Esophagus squamous epithelium (tissue), 5 donors: Measurements from ENCODE around the gene LMLN. TPM values are rescaled to one million over a fixed set of nuclear protein-coding genes. Genes with fewer than 3 reads are reported as not detected.
"Not testable (repeated sequence)": the region's sequence is repeated elsewhere in the genome, so short reads cannot be mapped to it uniquely, and the experiment has no call there.

Experiments
- DNase-seq: peaks from one replicate; lab custom pipeline; 2025; lab: John Stamatoyannopoulos, UW
- H3K27ac ChIP-seq, 4 donors: fragments of 200-600 bp; sonication (generic); one replicate each; pipeline ENCODE4 v1.5.1; 2016 to 2019; ENCODE audit warnings: mild to moderate bottlenecking in 1 of 4
- H3K27me3 ChIP-seq, 4 donors: fragments of 200-600 bp; sonication (generic); 1 replicate in 3 of 4; 2 replicates in 1 of 4; pipeline versions ENCODE4 v1.5.1 to v1.6.0; 2017 to 2021; ENCODE audit warnings: antibody characterized with exemption in 1 of 4
- H3K36me3 ChIP-seq, 3 donors: fragments of 200-600 bp; sonication (generic); one replicate each; pipeline ENCODE4 v1.5.1; 2016 to 2019
- H3K4me1 ChIP-seq, 3 donors: fragments of 200-600 bp; sonication (generic); one replicate each; pipeline ENCODE4 v1.5.1; 2017 to 2019
- H3K4me3 ChIP-seq, 4 donors: fragments of 200-600 bp; sonication (generic); 1 replicate in 3 of 4; 2 replicates in 1 of 4; pipeline ENCODE4 v1.5.1; 2016 to 2019; ENCODE audit warnings: mild to moderate bottlenecking in 2 of 4, moderate library complexity in 1 of 4
- H3K9me3 ChIP-seq, 3 donors: fragments of 200-600 bp; sonication (generic); one replicate each; pipeline ENCODE4 v1.5.1; 2016 to 2019
- POLR2A ChIP-seq, 4 donors: fragments of 450-650 bp; IDR thresholded peaks; one replicate each; pipeline ENCODE4 v1.6.1; 2017; ENCODE audit warnings: antibody characterized with exemption in 4 of 4, mild to moderate bottlenecking in 4 of 4, moderate library complexity in 3 of 4
- WGBS, 2 donors: methylation state at CpG; one replicate each; pipeline ENCODE4 v1.1.5; 2018; 5-methylcytosine and 5-hydroxymethylcytosine counted together
- intact Hi-C: fragments of 100-400 bp; cut with DNase I; formaldehyde crosslinking; loops from one replicate; pipeline ENCODE4 v1.15.0; 2022
- total RNA-seq, 4 donors: library from RNA; depleted of rRNA; stranded (reverse); fragments of >200 nt; gene quantifications; one replicate each; pipeline ENCODE4 v1.1.0, GENCODE V29; 2016
- TF ChIP-seq, protein P1 (sequence below), 6 experiments: fragments of 450-650 bp in 4 of 6; fragments of 200-600 bp in 2 of 6; sonication (generic) in 2 of 6; IDR thresholded peaks; one replicate each; pipeline ENCODE4 v1.5.1; 2016 to 2019; ENCODE audit warnings: antibody characterized with exemption in 6 of 6, mild to moderate bottlenecking in 4 of 6, moderate library complexity in 4 of 6
- donor health status: DM: yes; HTN: yes; CAD: no.

The LMLN gene
- total RNA-seq, 4 donors from 2014 or later, result 3.5 to 5.2 (median 4.4) TPM

DNA sequence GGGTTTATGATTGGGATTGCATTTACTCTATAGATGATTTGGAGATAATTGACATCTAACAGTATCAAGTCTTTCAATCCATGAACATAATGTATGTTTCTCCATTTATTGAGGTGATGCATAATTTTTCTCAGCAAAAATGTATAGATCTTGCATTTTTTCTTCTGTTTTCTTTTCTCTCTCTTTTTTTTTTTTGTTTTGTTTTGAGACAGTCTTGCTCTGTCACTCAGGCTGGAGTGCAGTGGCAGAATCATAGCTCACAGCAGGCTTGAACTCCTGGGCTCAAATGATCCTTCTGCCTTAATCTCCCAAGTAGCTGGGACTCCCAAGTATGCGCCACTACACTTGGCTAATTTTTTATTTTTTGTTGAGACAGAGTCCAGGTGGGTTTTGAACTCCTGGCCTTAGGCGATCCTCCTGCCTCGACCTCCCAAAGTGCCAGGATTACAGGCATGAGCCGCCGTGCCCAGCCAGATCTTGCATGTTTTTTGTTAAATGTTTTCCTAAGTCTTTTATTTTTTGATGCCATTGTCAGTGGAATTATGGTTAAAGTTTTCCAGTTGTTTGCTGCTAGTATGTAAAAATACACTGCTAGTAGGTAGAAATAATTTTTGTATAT is 3.1 kb downstream of the LMLN start:
- Histone ChIP-seq H3K27ac (no peak overlapping the region), H3K9me3 (peaks cover 0 to 8% (median 0%) of the 10 kb centered on the region in 3 donors), H3K4me1 (peaks cover 15 to 29% (median 15%) of the 10 kb centered on the region in 3 donors), H3K4me3 (no peak overlapping the region), H3K36me3 (no peaks in the 10 kb centered on the region), H3K27me3 (no peaks in the 10 kb centered on the region)
- intact Hi-C loops, result no loop called here
- DNase-seq, result no peak
- TF ChIP-seq POLR2A (IDR thresholded peaks at IDR 0.05), result no peak
- TF ChIP-seq, protein P1, sequence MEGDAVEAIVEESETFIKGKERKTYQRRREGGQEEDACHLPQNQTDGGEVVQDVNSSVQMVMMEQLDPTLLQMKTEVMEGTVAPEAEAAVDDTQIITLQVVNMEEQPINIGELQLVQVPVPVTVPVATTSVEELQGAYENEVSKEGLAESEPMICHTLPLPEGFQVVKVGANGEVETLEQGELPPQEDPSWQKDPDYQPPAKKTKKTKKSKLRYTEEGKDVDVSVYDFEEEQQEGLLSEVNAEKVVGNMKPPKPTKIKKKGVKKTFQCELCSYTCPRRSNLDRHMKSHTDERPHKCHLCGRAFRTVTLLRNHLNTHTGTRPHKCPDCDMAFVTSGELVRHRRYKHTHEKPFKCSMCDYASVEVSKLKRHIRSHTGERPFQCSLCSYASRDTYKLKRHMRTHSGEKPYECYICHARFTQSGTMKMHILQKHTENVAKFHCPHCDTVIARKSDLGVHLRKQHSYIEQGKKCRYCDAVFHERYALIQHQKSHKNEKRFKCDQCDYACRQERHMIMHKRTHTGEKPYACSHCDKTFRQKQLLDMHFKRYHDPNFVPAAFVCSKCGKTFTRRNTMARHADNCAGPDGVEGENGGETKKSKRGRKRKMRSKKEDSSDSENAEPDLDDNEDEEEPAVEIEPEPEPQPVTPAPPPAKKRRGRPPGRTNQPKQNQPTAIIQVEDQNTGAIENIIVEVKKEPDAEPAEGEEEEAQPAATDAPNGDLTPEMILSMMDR (IDR thresholded peaks at IDR 0.05), result no peak
- 73 to 92% methylated on average over 5 of the region's 5 CpGs for WGBS, 2 donors

DNA sequence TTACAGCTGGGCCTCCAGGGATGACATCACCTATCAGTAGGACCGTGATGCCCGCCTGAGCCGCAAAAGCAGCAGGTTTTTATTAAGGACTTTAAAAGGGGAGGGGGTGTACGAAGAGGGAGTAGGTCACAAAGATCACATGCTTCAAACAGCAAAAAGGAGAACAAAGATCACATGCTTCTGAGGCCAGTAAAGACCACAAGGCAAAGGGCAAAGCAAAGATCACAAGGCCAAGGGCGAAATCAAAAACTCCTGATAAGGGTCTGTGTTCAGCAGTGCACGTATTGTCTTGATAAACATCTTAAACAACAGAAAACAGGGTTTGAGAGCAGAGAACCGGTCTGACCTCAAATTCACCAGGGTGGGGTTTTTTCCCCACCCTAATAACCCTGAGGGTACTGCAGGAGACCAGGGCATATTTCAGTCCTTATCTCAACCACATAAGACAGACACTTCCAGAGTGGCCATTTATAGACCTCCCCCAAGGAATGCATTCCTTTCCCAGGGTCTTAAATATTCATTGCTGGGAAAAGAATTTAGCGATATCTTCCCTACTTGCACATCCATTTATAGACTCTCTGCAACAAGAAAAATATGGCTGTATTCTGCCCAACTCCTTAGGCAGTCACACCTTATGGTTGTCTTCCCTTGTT is 7.4 kb downstream of the LMLN start:
- DNase-seq, H3K4me1 ChIP-seq, H3K27me3 ChIP-seq, H3K36me3 ChIP-seq, intact Hi-C loops, H3K27ac ChIP-seq, H3K4me3 ChIP-seq: not testable (repeated sequence)
- H3K9me3 ChIP-seq, result peaks cover 0 to 11% (median 0%) of the 10 kb centered on the region in 3 donors
- 89 to 93% methylated on average over 6 to 8 of the region's 8 CpGs for WGBS, 2 donors

DNA sequence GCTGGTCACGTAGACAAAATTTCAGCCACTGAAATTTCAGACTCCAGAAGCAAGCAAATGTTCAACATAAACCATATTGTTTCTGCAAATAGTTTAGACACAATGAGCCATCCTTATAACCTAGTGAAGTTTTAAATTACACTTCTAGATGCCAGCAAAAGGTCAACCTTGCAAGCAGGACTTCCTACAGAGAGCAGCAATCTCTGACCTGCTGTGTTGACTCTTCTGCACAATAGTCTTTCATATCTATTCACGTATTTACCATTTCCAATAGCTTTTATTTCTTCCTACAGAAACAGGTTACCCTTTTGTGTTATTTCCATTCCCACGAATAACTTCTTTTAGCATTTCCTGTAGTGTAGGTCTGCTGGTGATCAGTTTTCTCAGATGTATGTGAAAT is 10.6 kb downstream of the LMLN start:
- no peaks in the 10 kb centered on the region for H3K27me3 ChIP-seq
- TF ChIP-seq, protein P1 (IDR thresholded peaks at IDR 0.05), result no peak
- TF ChIP-seq POLR2A (IDR thresholded peaks at IDR 0.05), result no peak
- H3K4me1 ChIP-seq, result no peaks in the 10 kb centered on the region
- H3K9me3 ChIP-seq, result peaks cover 0 to 11% (median 0%) of the 10 kb centered on the region in 3 donors
- peaks cover 0 to 12% (median 0%) of the 10 kb centered on the region in 3 donors for H3K36me3 ChIP-seq
- no peak overlapping the region for H3K4me3 ChIP-seq
- WGBS, 2 donors, result 62 to 79% methylated on average over 3 of the region's 3 CpGs
- no peak for DNase-seq
- intact Hi-C loops, result no loop called here
- no peak overlapping the region for H3K27ac ChIP-seq

DNA sequence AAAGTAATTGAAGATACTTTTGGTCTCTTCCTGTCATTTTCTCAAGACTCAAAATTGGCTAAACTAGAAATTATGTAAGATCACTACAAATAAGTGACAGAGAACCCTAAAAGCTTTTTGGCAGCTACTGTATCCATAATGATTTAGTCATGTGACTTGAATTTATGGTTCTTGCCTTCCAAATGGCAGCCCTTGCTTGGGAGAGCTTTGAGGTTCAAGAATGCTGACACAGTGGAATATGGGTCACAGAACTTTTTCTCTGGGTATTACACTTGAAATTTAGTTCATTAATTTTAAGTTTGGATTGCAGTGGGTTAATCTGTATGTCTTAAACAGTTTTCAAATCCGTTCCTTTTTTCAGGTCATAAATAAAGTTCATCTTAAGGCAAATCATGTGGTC is 14.0 kb downstream of the LMLN start:
- Histone ChIP-seq H3K9me3 (peaks cover 0 to 3% (median 0%) of the 10 kb centered on the region in 3 donors), H3K27ac (no peak overlapping the region), H3K4me1 (no peaks in the 10 kb centered on the region), H3K4me3 (no peak overlapping the region), H3K27me3 (no peaks in the 10 kb centered on the region), H3K36me3 (peaks cover 0 to 31% (median 0%) of the 10 kb centered on the region in 3 donors)
- TF ChIP-seq, protein P1 (IDR thresholded peaks at IDR 0.05), result no peak
- no peak for TF ChIP-seq POLR2A (IDR thresholded peaks at IDR 0.05)
- intact Hi-C loops, result no loop called here
- no peak for DNase-seq
- WGBS, 2 donors, result 67% methylated on average over 1 of the region's 1 CpG

GRCh38 chr3:197975311-197975710 is 15.3 kb downstream of the LMLN start:
- Histone ChIP-seq H3K9me3 (peaks cover 0 to 3% (median 0%) of the 10 kb centered on the region in 3 donors), H3K4me1 (no peaks in the 10 kb centered on the region), H3K27me3 (no peaks in the 10 kb centered on the region), H3K27ac (no peak overlapping the region), H3K36me3 (peaks cover 0 to 33% (median 0%) of the 10 kb centered on the region in 3 donors), H3K4me3 (no peak overlapping the region)
- DNase-seq, result no peak
- WGBS, 2 donors, result 98% methylated on average over 8 of the region's 8 CpGs
- TF ChIP-seq, protein P1 (IDR thresholded peaks at IDR 0.05), result no peak
- TF ChIP-seq POLR2A (IDR thresholded peaks at IDR 0.05), result no peak
- intact Hi-C loops, result no loop called here
